GM12878 (cell line): ENCODE data around the gene PNPLA3. TPM values are rescaled to one million over a fixed set of nuclear protein-coding genes. Genes with fewer than 3 reads are reported as not detected.

ENCODE experiments used
- CEBPB ChIP-seq, 2 experiments: fragments of 150-350 bp in 1 of 2; IDR thresholded peaks; 2 replicates each; pipeline ENCODE4 v1.6.1; 2012 to 2014; ENCODE audit warnings: low read depth in 2 of 2, low read length in 2 of 2, borderline replicate concordance in 1 of 2, inconsistent platforms in 1 of 2
- CREB1 ChIP-seq: IDR thresholded peaks from 2 replicates; pipeline ENCODE4 v1.6.1; 2012; ENCODE audit warnings: low read depth, mild to moderate bottlenecking, inconsistent platforms
- CREM ChIP-seq: IDR thresholded peaks from 2 replicates; pipeline ENCODE4 v1.6.1; 2014; ENCODE audit warnings: antibody characterized with exemption, low read depth
- ETV6 ChIP-seq, 2 experiments: fragments of 450-650 bp in 1 of 2; IDR thresholded peaks in 1 of 2; conservative IDR thresholded peaks in 1 of 2; 2 replicates each; pipeline ENCODE4 v1.6.1; 2014; ENCODE audit warnings: antibody characterized with exemption in 1 of 2, borderline replicate concordance in 1 of 2, low read depth in 1 of 2, mild to moderate bottlenecking in 1 of 2, moderate library complexity in 1 of 2
- JUNB ChIP-seq: IDR thresholded peaks from 2 replicates; pipeline ENCODE4 v1.6.1; 2016; ENCODE audit warnings: antibody characterized with exemption, mild to moderate bottlenecking
- MXI1 ChIP-seq: fragments of 150-350 bp; IDR thresholded peaks from 2 replicates; pipeline ENCODE4 v1.6.1; 2011; ENCODE audit warnings: low read depth, mild to moderate bottlenecking, inconsistent platforms, low read length, improper control_type of control experiment
- MYC ChIP-seq: IDR thresholded peaks from 2 replicates; pipeline ENCODE4 v1.6.1; 2011; ENCODE audit warnings: mild to moderate bottlenecking, low read length, moderate library complexity, inconsistent platforms; ENCODE audit not compliant: insufficient read depth, insufficient replicate concordance, insufficient read length, severe bottlenecking
- NR2F1 ChIP-seq: fragments of 450-650 bp; conservative IDR thresholded peaks from 2 replicates; pipeline ENCODE4 v1.6.1; 2017; ENCODE audit warnings: mild to moderate bottlenecking
- PAX8 ChIP-seq: fragments of 450-650 bp; IDR thresholded peaks from 2 replicates; pipeline ENCODE4 v1.6.1; 2017; ENCODE audit warnings: mild to moderate bottlenecking, moderate library complexity
- POLR2A ChIP-seq: IDR thresholded peaks from 2 replicates; pipeline ENCODE4 v1.6.1; 2011; ENCODE audit warnings: low read depth, mild to moderate bottlenecking, low read length
- POLR2AphosphoS5 ChIP-seq: IDR thresholded peaks from 2 replicates; pipeline ENCODE4 v1.6.1; 2011; ENCODE audit warnings: mild to moderate bottlenecking, low read length, inconsistent platforms
- RELA ChIP-seq: fragments of 450-650 bp; IDR thresholded peaks from 2 replicates; pipeline ENCODE4 v1.8.0; 2014; ENCODE audit warnings: borderline replicate concordance; ENCODE audit not compliant: partially characterized antibody
- RUNX3 ChIP-seq: IDR thresholded peaks from 2 replicates; pipeline ENCODE4 v1.6.1; 2012; ENCODE audit warnings: low read length, inconsistent platforms
- SIX5 ChIP-seq: IDR thresholded peaks from 2 replicates; pipeline ENCODE4 v1.6.1; 2011; ENCODE audit warnings: mild to moderate bottlenecking, low read depth, low read length, moderate library complexity; ENCODE audit not compliant: severe bottlenecking
- SMARCA5 ChIP-seq: fragments of 450-650 bp; IDR thresholded peaks from 2 replicates; pipeline ENCODE4 v1.6.1; 2017; ENCODE audit warnings: mild to moderate bottlenecking
- SUPT20H ChIP-seq: IDR thresholded peaks from 2 replicates; pipeline ENCODE4 v1.6.1; 2011; ENCODE audit warnings: low read depth, mild to moderate bottlenecking, low read length, moderate library complexity, borderline replicate concordance; ENCODE audit not compliant: control insufficient read depth
- TARDBP ChIP-seq: IDR thresholded peaks from 2 replicates; pipeline ENCODE4 v1.6.1; 2016; ENCODE audit warnings: borderline replicate concordance
- TCF7 ChIP-seq: IDR thresholded peaks from 2 replicates; pipeline ENCODE4 v1.6.1; 2014; ENCODE audit warnings: antibody characterized with exemption, borderline replicate concordance
- WRNIP1 ChIP-seq: IDR thresholded peaks from 2 replicates; pipeline ENCODE4 v1.6.1; 2011; ENCODE audit warnings: low read depth, low read length, improper control_type of control experiment, borderline replicate concordance
- ZBED1 ChIP-seq: IDR thresholded peaks from 2 replicates; pipeline ENCODE4 v1.6.1; 2016; ENCODE audit warnings: borderline replicate concordance
- ZNF384 ChIP-seq: IDR thresholded peaks from 2 replicates; pipeline ENCODE4 v1.6.1; 2012; ENCODE audit warnings: low read depth, mild to moderate bottlenecking, low read length, improper control_type of control experiment, borderline replicate concordance
- ZNF622 ChIP-seq: fragments of 450-650 bp; IDR thresholded peaks from 2 replicates; pipeline ENCODE4 v1.6.1; 2017; ENCODE audit warnings: mild to moderate bottlenecking, inconsistent platforms
- ZSCAN29 ChIP-seq: fragments of 450-650 bp; IDR thresholded peaks from 2 replicates; pipeline ENCODE4 v1.6.1; 2017; ENCODE audit warnings: mild to moderate bottlenecking, moderate library complexity
- polyA plus RNA-seq, 11 experiments: library from polyadenylated mRNA; depleted of rRNA in 4 of 11; unstranded in 6 of 11; stranded (reverse) in 5 of 11; fragments of >200 nt; fragmentation: Nextera tagmentation in 4 of 11; fragmentation: Illumina TruSeq in 1 of 11; extraction: Ambion mirVana in 4 of 11; extraction: Trizol in 1 of 11; gene quantifications; 1 replicate in 1 of 11; 2 replicates in 10 of 11; pipeline versions ENCODE4 v1.2.1 to v1.2.3, GENCODE V29; 2011 to 2016; ENCODE audit warnings: inconsistent platforms in 2 of 11, missing spikeins in 2 of 11, low read depth in 1 of 11
- total RNA-seq, 4 experiments: library from RNA; depleted of rRNA in 3 of 4; stranded (reverse); fragments of >200 nt in 3 of 4; fragmentation: Illumina TruSeq in 1 of 4; extraction: Trizol in 1 of 4; gene quantifications; 2 replicates each; pipeline versions ENCODE4 v1.2.1 to v1.2.3, GENCODE V29; 2013 to 2021
- TF ChIP-seq, protein P1 (sequence below): fragments of 450-650 bp; IDR thresholded peaks from 2 replicates; pipeline ENCODE4 v1.6.1; 2017; ENCODE audit warnings: mild to moderate bottlenecking
- TF ChIP-seq, protein P2 (sequence below): IDR thresholded peaks from 2 replicates; pipeline ENCODE4 v1.6.1; 2011; ENCODE audit warnings: low read depth, mild to moderate bottlenecking, low read length, moderate library complexity, borderline replicate concordance; ENCODE audit errors: extremely low read depth
- TF ChIP-seq, protein P3 (sequence below): fragments of 450-650 bp; IDR thresholded peaks from 2 replicates; pipeline ENCODE4 v1.6.1; 2018; ENCODE audit warnings: borderline replicate concordance, mild to moderate bottlenecking; ENCODE audit not compliant: partially characterized antibody
- TF ChIP-seq, protein P4 (sequence below): IDR thresholded peaks from 2 replicates; pipeline ENCODE4 v1.6.1; 2011; ENCODE audit warnings: mild to moderate bottlenecking, low read depth, low read length, moderate library complexity; ENCODE audit not compliant: insufficient replicate concordance

Gene PNPLA3
- total and polyA plus RNA-seq, 10 of the 15 experiments (the other 5 are each of a cell fraction or from before 2014, with no cell fraction given), result 0.05 to 0.08 TPM; not detected in 8

DNA sequence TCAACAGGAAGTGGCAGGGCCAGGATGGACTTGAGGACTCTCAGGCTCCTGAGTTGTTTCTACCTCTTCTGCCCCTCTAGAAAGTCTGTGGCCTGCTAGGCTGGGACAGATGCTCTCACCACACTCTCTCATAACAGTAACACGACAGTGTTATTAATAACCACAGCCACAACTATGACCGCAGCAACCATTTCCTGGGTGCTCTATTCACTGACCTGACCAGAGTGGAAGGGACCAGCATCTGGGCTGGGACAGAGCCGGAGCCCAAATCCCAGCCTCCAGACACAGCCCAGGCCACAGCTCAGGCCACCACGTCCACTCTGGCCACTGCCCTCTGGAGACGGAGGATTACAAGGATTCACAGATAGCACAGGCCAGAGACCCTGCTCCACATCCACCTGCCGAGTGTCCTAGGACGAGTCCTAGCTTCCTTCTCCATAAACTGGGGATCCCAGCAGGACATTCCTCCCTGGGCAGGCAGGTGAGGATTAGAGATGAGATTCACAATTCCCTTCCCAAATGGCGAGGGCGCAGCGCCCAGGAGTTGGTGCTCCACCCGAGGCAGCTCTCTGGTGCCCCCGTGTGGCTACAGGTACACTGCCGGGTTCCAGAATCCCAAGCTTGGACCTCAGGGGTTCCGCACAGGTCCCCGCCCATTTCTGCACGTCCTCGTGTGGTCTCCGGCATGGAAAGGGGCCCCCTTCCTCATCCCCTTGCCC, 38.8 kb upstream of the PNPLA3 start (continued):
- TF ChIP-seq SIX5 (no peak), ZSCAN29 (no peak), MXI1 (no peak), MYC (no peak), ZBED1 (no peak), TARDBP (no peak), NR2F1 (no peak), ZNF622 (no peak), SMARCA5 (no peak), ZNF384 (no peak), JUNB (no peak), RELA (no peak), CREM (no peak), RUNX3 (peak; percentile 92), POLR2AphosphoS5 (no peak), CREB1 (no peak), CEBPB (IDR thresholded peaks at IDR 0.05; ENCODE audit: borderline replicate concordance in 1 of 2, low read depth in 2 of 2, low read length in 2 of 2) (no peak), POLR2A (no peak), ETV6 (conservative IDR thresholded peaks at IDR 0.05 in 1 of 2, IDR thresholded peaks at IDR 0.05 in 1 of 2; ENCODE audit: borderline replicate concordance in 1 of 2, low read depth in 1 of 2) (no peak), TCF7 (no peak), PAX8 (no peak), WRNIP1 (no peak), SUPT20H (no peak)
- TF ChIP-seq, protein P1, sequence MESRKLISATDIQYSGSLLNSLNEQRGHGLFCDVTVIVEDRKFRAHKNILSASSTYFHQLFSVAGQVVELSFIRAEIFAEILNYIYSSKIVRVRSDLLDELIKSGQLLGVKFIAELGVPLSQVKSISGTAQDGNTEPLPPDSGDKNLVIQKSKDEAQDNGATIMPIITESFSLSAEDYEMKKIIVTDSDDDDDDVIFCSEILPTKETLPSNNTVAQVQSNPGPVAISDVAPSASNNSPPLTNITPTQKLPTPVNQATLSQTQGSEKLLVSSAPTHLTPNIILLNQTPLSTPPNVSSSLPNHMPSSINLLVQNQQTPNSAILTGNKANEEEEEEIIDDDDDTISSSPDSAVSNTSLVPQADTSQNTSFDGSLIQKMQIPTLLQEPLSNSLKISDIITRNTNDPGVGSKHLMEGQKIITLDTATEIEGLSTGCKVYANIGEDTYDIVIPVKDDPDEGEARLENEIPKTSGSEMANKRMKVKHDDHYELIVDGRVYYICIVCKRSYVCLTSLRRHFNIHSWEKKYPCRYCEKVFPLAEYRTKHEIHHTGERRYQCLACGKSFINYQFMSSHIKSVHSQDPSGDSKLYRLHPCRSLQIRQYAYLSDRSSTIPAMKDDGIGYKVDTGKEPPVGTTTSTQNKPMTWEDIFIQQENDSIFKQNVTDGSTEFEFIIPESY, result no peak
- TF ChIP-seq, protein P2, sequence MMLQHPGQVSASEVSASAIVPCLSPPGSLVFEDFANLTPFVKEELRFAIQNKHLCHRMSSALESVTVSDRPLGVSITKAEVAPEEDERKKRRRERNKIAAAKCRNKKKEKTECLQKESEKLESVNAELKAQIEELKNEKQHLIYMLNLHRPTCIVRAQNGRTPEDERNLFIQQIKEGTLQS, result no peak
- TF ChIP-seq, protein P3, sequence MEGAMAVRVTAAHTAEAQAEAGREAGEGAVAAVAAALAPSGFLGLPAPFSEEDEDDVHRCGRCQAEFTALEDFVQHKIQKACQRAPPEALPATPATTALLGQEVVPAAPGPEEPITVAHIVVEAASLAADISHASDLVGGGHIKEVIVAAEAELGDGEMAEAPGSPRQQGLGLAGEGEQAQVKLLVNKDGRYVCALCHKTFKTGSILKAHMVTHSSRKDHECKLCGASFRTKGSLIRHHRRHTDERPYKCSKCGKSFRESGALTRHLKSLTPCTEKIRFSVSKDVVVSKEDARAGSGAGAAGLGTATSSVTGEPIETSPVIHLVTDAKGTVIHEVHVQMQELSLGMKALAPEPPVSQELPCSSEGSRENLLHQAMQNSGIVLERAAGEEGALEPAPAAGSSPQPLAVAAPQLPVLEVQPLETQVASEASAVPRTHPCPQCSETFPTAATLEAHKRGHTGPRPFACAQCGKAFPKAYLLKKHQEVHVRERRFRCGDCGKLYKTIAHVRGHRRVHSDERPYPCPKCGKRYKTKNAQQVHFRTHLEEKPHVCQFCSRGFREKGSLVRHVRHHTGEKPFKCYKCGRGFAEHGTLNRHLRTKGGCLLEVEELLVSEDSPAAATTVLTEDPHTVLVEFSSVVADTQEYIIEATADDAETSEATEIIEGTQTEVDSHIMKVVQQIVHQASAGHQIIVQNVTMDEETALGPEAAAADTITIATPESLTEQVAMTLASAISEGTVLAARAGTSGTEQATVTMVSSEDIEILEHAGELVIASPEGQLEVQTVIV, result no peak
- TF ChIP-seq, protein P4, sequence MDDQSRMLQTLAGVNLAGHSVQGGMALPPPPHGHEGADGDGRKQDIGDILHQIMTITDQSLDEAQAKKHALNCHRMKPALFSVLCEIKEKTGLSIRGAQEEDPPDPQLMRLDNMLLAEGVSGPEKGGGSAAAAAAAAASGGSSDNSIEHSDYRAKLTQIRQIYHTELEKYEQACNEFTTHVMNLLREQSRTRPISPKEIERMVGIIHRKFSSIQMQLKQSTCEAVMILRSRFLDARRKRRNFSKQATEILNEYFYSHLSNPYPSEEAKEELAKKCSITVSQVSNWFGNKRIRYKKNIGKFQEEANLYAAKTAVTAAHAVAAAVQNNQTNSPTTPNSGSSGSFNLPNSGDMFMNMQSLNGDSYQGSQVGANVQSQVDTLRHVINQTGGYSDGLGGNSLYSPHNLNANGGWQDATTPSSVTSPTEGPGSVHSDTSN, result no peak
